ENCODE measurements around the gene BRIP1. TPM values are rescaled to one million over a fixed set of nuclear protein-coding genes. Genes with fewer than 3 reads are reported as not detected.

Gene BRIP1
- total RNA-seq, 3 donors from 2014 or later: 0.89 to 7.4 (median 3.2) TPM

- ATAC-seq: no peak
- no peaks in the 10 kb centered on the region for H3K4me1 ChIP-seq (ENCODE audit: low read depth)
- intact Hi-C loops (cut with DNase I, micrococcal nuclease): no loop called here
These were observed 59.5 kb downstream of the BRIP1 start for GRCh38 chr17:61803796-61804195.

DNA sequence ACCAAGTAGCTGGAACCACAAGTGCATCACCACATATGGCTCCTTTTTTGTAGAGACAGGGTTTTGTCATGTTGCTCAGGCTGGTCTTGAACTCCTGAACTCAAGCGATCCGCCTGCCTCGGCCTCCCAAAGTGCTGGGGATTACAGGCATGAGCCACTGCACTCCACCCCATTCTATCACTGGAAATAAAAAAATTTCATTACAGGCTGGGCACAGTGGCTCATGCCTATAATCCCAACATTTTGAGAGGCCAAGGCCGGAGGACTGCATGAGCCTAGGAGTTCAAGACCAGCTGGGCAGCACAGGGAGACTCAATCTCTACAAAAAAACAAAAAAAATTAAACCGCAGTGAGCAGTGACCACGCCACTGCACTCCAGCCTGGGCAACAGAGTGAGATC lies 60.1 kb downstream of the BRIP1 start:
- Histone ChIP-seq H3K9me3 (no peaks in the 10 kb centered on the region), H3K36me3 (ENCODE audit: low read depth) (no peaks in the 10 kb centered on the region), H3K4me1 (ENCODE audit: low read depth) (no peaks in the 10 kb centered on the region), H3K4me3 (no peak overlapping the region)
- DNase-seq (no peak), ATAC-seq (no peak)
- intact Hi-C loops (cut with DNase I, micrococcal nuclease): no loop called here
- TF ChIP-seq, protein P1, sequence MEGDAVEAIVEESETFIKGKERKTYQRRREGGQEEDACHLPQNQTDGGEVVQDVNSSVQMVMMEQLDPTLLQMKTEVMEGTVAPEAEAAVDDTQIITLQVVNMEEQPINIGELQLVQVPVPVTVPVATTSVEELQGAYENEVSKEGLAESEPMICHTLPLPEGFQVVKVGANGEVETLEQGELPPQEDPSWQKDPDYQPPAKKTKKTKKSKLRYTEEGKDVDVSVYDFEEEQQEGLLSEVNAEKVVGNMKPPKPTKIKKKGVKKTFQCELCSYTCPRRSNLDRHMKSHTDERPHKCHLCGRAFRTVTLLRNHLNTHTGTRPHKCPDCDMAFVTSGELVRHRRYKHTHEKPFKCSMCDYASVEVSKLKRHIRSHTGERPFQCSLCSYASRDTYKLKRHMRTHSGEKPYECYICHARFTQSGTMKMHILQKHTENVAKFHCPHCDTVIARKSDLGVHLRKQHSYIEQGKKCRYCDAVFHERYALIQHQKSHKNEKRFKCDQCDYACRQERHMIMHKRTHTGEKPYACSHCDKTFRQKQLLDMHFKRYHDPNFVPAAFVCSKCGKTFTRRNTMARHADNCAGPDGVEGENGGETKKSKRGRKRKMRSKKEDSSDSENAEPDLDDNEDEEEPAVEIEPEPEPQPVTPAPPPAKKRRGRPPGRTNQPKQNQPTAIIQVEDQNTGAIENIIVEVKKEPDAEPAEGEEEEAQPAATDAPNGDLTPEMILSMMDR (IDR thresholded peaks at IDR 0.05): no peak

More at GRCh38 chr17:61803796-61804195, 59.5 kb downstream of the BRIP1 start:
- H3K4me3 ChIP-seq: no peak overlapping the region
- DNase-seq: no peak
- TF ChIP-seq, protein P1 (IDR thresholded peaks at IDR 0.05): no peak
- no peaks in the 10 kb centered on the region for H3K36me3 ChIP-seq (ENCODE audit: low read depth)
- H3K9me3 ChIP-seq: no peaks in the 10 kb centered on the region

- TF ChIP-seq, protein P1 (IDR thresholded peaks at IDR 0.05): no peak
- DNase-seq (no peak), ATAC-seq (no peak)
- Histone ChIP-seq H3K4me1 (ENCODE audit: low read depth) (no peaks in the 10 kb centered on the region), H3K36me3 (ENCODE audit: low read depth) (no peaks in the 10 kb centered on the region), H3K4me3 (no peak overlapping the region), H3K9me3 (no peaks in the 10 kb centered on the region)
- intact Hi-C loops (cut with DNase I, micrococcal nuclease): no loop called here
These were observed 63.4 kb downstream of the BRIP1 start for GRCh38 chr17:61799812-61800484.

DNA sequence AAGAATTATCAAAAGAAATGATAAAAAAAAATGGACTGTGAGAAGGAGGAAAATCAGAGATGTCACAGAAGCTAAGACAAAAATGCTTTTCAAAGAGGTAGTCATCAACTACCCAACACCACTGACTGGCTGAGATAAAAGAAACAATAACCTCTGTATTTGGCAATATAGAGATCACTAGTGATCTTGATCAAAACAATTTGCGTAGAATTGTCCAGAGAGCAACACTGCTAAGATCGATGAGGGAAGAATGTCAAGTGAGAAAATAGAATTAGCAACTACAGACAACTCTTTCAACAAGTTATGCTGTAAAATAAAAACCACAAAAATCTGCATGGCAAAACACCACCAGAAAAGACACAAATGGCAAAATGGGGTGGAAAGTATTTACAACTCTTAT lies 66.0 kb downstream of the BRIP1 start:
- Histone ChIP-seq H3K36me3 (ENCODE audit: low read depth) (no peaks in the 10 kb centered on the region), H3K9me3 (no peaks in the 10 kb centered on the region), H3K4me3 (no peak overlapping the region), H3K4me1 (ENCODE audit: low read depth) (no peaks in the 10 kb centered on the region)
- TF ChIP-seq, protein P1 (IDR thresholded peaks at IDR 0.05): no peak
- ATAC-seq (no peak), DNase-seq (no peak)
- intact Hi-C loops (cut with DNase I, micrococcal nuclease): no loop called here

DNA sequence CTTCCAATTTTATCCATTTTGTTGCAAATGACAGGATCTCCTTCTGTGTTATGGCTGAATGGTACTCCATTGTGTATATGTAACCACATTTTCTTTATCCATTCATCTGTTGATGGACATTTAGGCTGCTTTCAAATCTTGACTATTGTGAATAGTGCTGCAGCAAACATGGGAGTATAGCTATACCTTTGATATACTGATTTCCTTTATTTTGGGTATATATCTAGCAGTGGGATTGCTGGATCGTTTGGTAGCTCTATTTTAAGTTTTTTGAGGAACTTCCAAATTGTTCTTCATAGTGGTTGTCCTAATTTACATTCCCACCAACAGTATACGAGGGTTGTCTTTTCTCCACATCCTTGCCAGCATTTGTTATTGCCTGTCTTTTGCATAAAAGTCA lies 67.8 kb downstream of the BRIP1 start:
- no peak for ATAC-seq
- TF ChIP-seq, protein P1 (IDR thresholded peaks at IDR 0.05): no peak

More for the DNA sequence above, 67.8 kb downstream of the BRIP1 start:
- no peak for DNase-seq
- no peaks in the 10 kb centered on the region for H3K9me3 ChIP-seq
- intact Hi-C loops (cut with DNase I, micrococcal nuclease): no loop called here
- H3K36me3 ChIP-seq (ENCODE audit: low read depth): no peaks in the 10 kb centered on the region
- H3K4me1 ChIP-seq (ENCODE audit: low read depth): no peaks in the 10 kb centered on the region
- H3K4me3 ChIP-seq: no peak overlapping the region

Data from mucosa of descending colon (tissue), 3 donors.